Heart left ventricle (tissue), 16 donors: ENCODE data around the gene KLRF2. TPM values are rescaled to one million over a fixed set of nuclear protein-coding genes. Genes with fewer than 3 reads are reported as not detected.

ENCODE experiments used
- ATAC-seq, 4 donors: fragments of 200-7000 bp; cut with Tn5 transposase; one replicate each; pipeline ENCODE4 v1.9.1; 2020 to 2022; ENCODE audit warnings: moderate library complexity in 4 of 4, mild to moderate bottlenecking in 3 of 4, moderate number of reproducible peaks in 1 of 4
- DNase-seq, 5 donors: peaks; one replicate each; pipeline ENCODE4 v3.0.0-alpha.2; 2020
- H3K27ac ChIP-seq, 12 donors: fragments of 200-600 bp; sonication (generic) in 4 of 12; one replicate each; pipeline versions ENCODE4 v1.5.0 to v1.8.0; 2016 to 2022; ENCODE audit warnings: mild to moderate bottlenecking in 2 of 12
- H3K27me3 ChIP-seq, 9 donors: fragments of 200-600 bp; sonication (generic) in 2 of 9; one replicate each; pipeline versions ENCODE4 v1.5.1 to v1.8.0; 2016 to 2022; ENCODE audit warnings: mild to moderate bottlenecking in 3 of 9
- H3K36me3 ChIP-seq, 9 donors: fragments of 200-600 bp; sonication (generic) in 2 of 9; one replicate each; pipeline versions ENCODE4 v1.5.0 to v1.8.0; 2018 to 2022; ENCODE audit warnings: mild to moderate bottlenecking in 2 of 9
- H3K4me1 ChIP-seq, 12 donors: fragments of 200-600 bp; sonication (generic) in 4 of 12; one replicate each; pipeline versions ENCODE4 v1.5.0 to v1.8.0; 2016 to 2022; ENCODE audit warnings: mild to moderate bottlenecking in 3 of 12
- H3K4me3 ChIP-seq, 12 donors: fragments of 200-600 bp; sonication (generic) in 4 of 12; one replicate each; pipeline versions ENCODE4 v1.5.0 to v1.8.0; 2017 to 2022; ENCODE audit warnings: mild to moderate bottlenecking in 9 of 12, moderate library complexity in 4 of 12
- H3K9me3 ChIP-seq, 12 donors: fragments of 200-600 bp; sonication (generic) in 4 of 12; one replicate each; pipeline versions ENCODE4 v1.5.0 to v1.8.0; 2016 to 2022; ENCODE audit warnings: mild to moderate bottlenecking in 1 of 12
- CTCF ChIP-seq, 12 donors: fragments of 200-600 bp; sonication (generic) in 4 of 12; IDR thresholded peaks; one replicate each; pipeline versions ENCODE4 v1.5.0 to v1.8.0; 2018 to 2022; ENCODE audit warnings: antibody characterized with exemption in 12 of 12, mild to moderate bottlenecking in 5 of 12
- POLR2A ChIP-seq, 2 donors: fragments of 450-650 bp; IDR thresholded peaks; one replicate each; pipeline ENCODE4 v1.6.1; 2017; ENCODE audit warnings: antibody characterized with exemption in 2 of 2, mild to moderate bottlenecking in 2 of 2, moderate library complexity in 2 of 2
- WGBS, 4 donors: extraction: QIAGEN DNeasy Blood & Tissue Kit in 2 of 4; methylation state at CpG; one replicate each; pipeline versions ENCODE4 v1.1.5 to v1.1.7; 2013 to 2018; 5-methylcytosine and 5-hydroxymethylcytosine counted together
- intact Hi-C, 10 donors: fragments of 100-400 bp; cut with DNase I; formaldehyde crosslinking; loops; one replicate each; pipeline versions ENCODE4 v1.11.1 to v1.14.2; 2022
- polyA plus RNA-seq, 2 donors: library from polyadenylated mRNA; stranded (reverse); fragments of 200-250 nt; gene quantifications; one replicate each; pipeline ENCODE4 v1.2.3, GENCODE V29; 2013
- total RNA-seq, 9 donors: library from RNA; depleted of rRNA in 2 of 9; stranded (reverse); fragments of >200 nt in 2 of 9; fragmentation: NEBNext Ultra II Directional in 3 of 9; extraction: Animal tissue kit (Norgen Biotek cat#: 25700) in 3 of 9; gene quantifications; one replicate each; pipeline versions ENCODE4 v1.1.0 to v1.2.4, GENCODE V29; 2016 to 2023
- donor health status: ischemic (EF 13 %, LVEDD 7.1; RV severe dilation, severe dysfunction).
- donor health status: healthy with polysubstance abuse.
- donor health status: DM: no; HTN: yes; CAD: no.
- donor health status: DM: no; HTN: no; CAD: no.
- donor health status: ischemic (EF 25% LVEDD 6.9; RV normal size, moderate dysfunction).
- donor health status: ischemic (EF 25% LVEDD 5.7; RV mildly dilated, moderate dysfunction).
- donor health status: healthy.
- donor health status: DM: yes; HTN: yes; CAD: no.
- donor health status: ischemic (EF 35%, LVEDD 5.7; RV mildly dilated, moderate dysfunction).
- donor health status: nonischemic (EF 11% LVEDD 7.7; RV severe dilation, severe dysfunction).
- donor health status: DM: yes; HTN: yes; CAD: no.
- donor health status: PGD.
- donor health status: ischemic (EF 29% LVEDD 5.4; RV normal size, mild dysfunction).
- donor health status: nonischemic (EF 23%, LVEDD 6.1; RV moderate dilation, normal function).

KLRF2 gene
- total and polyA plus RNA-seq, 11 donors, result not detected

GRCh38 chr12:9868311-9868801, 12.9 kb upstream of the KLRF2 start:
- Histone ChIP-seq H3K36me3 (no peaks in the 10 kb centered on the region), H3K4me1 (peaks cover 0 to 37% (median 2%) of the 10 kb centered on the region in 12 donors), H3K9me3 (peaks cover 0 to 15% (median 5%) of the 10 kb centered on the region in 12 donors), H3K4me3 (peak overlapping the region; percentile 1 to 72 (median 51)), H3K27me3 (no peaks in the 10 kb centered on the region), H3K27ac (peak overlapping the region; percentile 70 to 95 (median 82))
- intact Hi-C loops, result no loop called here
- TF ChIP-seq CTCF (IDR thresholded peaks at IDR 0.05) (no peak), POLR2A (IDR thresholded peaks at IDR 0.05) (no peak)
- no peak for ATAC-seq
- DNase-seq, result no peak
- WGBS, 4 donors, result 54 to 59% (median 57%) methylated on average over 11 of the region's 11 CpGs

- Histone ChIP-seq H3K27me3 (no peaks in the 10 kb centered on the region), H3K27ac (peak overlapping the region; percentile 70 to 95 (median 82)), H3K4me1 (peaks cover 0 to 33% (median 2%) of the 10 kb centered on the region in 12 donors), H3K36me3 (no peaks in the 10 kb centered on the region), H3K4me3 (peak overlapping the region; percentile 1 to 72 (median 51)), H3K9me3 (peaks cover 0 to 9% (median 4%) of the 10 kb centered on the region in 12 donors)
- WGBS, 4 donors, result 46 to 56% (median 49%) methylated on average over 4 of the region's 4 CpGs
- ATAC-seq, result no peak
- intact Hi-C loops, result no loop called here
- DNase-seq, result no peak
- TF ChIP-seq CTCF (IDR thresholded peaks at IDR 0.05) (no peak), POLR2A (IDR thresholded peaks at IDR 0.05) (no peak)
Measured at GRCh38 chr12:9868951-9869306, 12.4 kb upstream of the KLRF2 start.

- H3K36me3 ChIP-seq, result no peaks in the 10 kb centered on the region
- peak within 1 kb of the TSS; percentile 70 to 95 (median 82) for H3K27ac ChIP-seq
- H3K4me3 ChIP-seq, result peak within 1 kb of the TSS; percentile 1 to 72 (median 51)
- ATAC-seq (peak; percentile 60 to 81 (median 76)), DNase-seq (no peak)
- peaks cover 0 to 29% (median 2%) of the 10 kb centered on the region in 12 donors for H3K4me1 ChIP-seq
- TF ChIP-seq CTCF (IDR thresholded peaks at IDR 0.05) (no peak), POLR2A (IDR thresholded peaks at IDR 0.05) (peak in 1 of 2 donors; percentile 27)
- no peaks in the 10 kb centered on the region for H3K27me3 ChIP-seq
- intact Hi-C loops, result no loop called here
- H3K9me3 ChIP-seq, result peaks cover 0 to 3% (median 0%) of the 10 kb centered on the region in 12 donors
- WGBS, 4 donors, result 23 to 28% (median 26%) methylated on average over 11 of the region's 11 CpGs
Measured at GRCh38 chr12:9869307-9870161, 11.8 kb upstream of the KLRF2 start, which contains the start of gene CLEC2B. CLEC2B (minus strand) TSS chr12:9869354.

- intact Hi-C loops, result no loop called here
- peak in 2 of 5 donors; percentile 11 to 24 for DNase-seq
Measured at GRCh38 chr12:9870286-9870866, 10.9 kb upstream of the KLRF2 start.

More at GRCh38 chr12:9870286-9870866, 10.9 kb upstream of the KLRF2 start:
- H3K36me3 ChIP-seq, result no peaks in the 10 kb centered on the region
- TF ChIP-seq CTCF (IDR thresholded peaks at IDR 0.05) (no peak), POLR2A (IDR thresholded peaks at IDR 0.05) (no peak)
- H3K9me3 ChIP-seq, result no peaks in the 10 kb centered on the region
- ATAC-seq, result peak in 1 of 4 donors; percentile 37
- H3K27me3 ChIP-seq, result no peaks in the 10 kb centered on the region
- peaks cover 0 to 21% (median 2%) of the 10 kb centered on the region in 12 donors for H3K4me1 ChIP-seq
- H3K4me3 ChIP-seq, result peak overlapping the region in 11 of 12 donors; percentile 31 to 72 (median 52)
- 55 to 62% (median 58%) methylated on average over 2 of the region's 2 CpGs for WGBS, 4 donors
- peak overlapping the region; percentile 70 to 95 (median 82) for H3K27ac ChIP-seq
